ENCODE measurements around the gene TMEM135. TPM values are rescaled to one million over a fixed set of nuclear protein-coding genes. Genes with fewer than 3 reads are reported as not detected.

The TMEM135 gene
- total RNA-seq, 2 experiments from 2014 or later, result 24.7 to 30.0 TPM

GRCh38 chr11:87057749-87058148 lies 20.0 kb downstream of the TMEM135 start:
- CTCF ChIA-PET, result no interaction called here
- Mint-ChIP-seq H3K27me3 (no peaks in the 10 kb centered on the region), H3K4me1 (ENCODE audit: low read depth) (peaks cover 8% of the 10 kb centered on the region), H3K9me3 (no peaks in the 10 kb centered on the region), H3K36me3 (ENCODE audit: low read depth) (peaks cover 15% of the 10 kb centered on the region), H3K27ac (no peak overlapping the region), H3K4me3 (no peak overlapping the region)
- intact Hi-C loops (cut with micrococcal nuclease), result no loop called here
- no peak for TF ChIP-seq CTCF (IDR thresholded peaks at IDR 0.05)
- ATAC-seq (no peak), DNase-seq (no peak)
- POLR2A ChIA-PET, result no interaction called here

DNA sequence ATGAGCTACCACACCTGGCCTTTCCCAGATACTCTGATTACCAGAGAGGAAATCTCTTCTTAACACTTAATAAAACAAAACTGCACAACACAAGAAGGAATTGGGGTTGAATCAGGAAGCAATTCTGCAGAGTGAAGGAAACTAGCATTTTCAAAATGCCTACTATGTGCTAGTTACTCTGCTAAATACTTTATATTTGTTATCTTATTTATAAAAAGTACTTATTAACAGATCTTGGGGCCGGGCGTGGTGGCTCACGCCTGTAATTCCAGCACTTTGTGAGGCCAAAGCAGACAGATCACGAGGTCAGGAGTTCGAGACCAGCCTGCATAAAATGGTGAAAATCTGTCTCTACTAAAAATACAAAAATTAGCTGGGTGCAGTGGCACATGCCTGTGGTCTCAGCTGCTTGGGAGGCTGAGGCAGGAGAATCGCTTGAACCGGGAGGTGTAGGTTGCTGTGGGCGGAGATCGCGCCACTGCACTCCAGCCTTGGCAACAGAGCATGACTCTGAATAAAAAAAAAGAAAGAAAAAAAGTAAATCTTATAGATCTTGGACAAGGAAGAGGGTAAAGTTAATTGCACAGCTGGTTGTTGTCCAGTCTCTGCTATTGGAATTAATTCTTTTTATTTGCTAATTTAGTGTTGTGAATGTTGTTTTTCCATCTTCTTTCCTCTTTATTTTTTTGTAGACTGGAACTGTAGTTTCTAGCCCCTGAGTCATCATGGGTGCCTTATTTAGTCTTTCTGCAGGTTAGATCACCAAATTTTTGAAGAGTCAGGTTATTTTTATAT lies 22.1 kb downstream of the TMEM135 start:
- peaks cover 11% of the 10 kb centered on the region for H3K4me1 Mint-ChIP-seq (ENCODE audit: low read depth)
- no peak for TF ChIP-seq CTCF (IDR thresholded peaks at IDR 0.05)
- intact Hi-C loops (cut with micrococcal nuclease), result no loop called here
- ATAC-seq (no peak), DNase-seq (no peak)
- H3K9me3 Mint-ChIP-seq, result no peaks in the 10 kb centered on the region
- peaks cover 13% of the 10 kb centered on the region for H3K36me3 Mint-ChIP-seq (ENCODE audit: low read depth)
- no peak overlapping the region for H3K27ac Mint-ChIP-seq
- no peak overlapping the region for H3K4me3 Mint-ChIP-seq
- ChIA-PET POLR2A (interaction anchor here (0.6 kb wide), 1 partner anchor 785 kb away, joined by 3 read pairs; no protein-coding TSS in a partner anchor), CTCF (no interaction called here)
- H3K27me3 Mint-ChIP-seq, result no peaks in the 10 kb centered on the region

GRCh38 chr11:87061766-87062165 lies 24.0 kb downstream of the TMEM135 start:
- ATAC-seq (no peak), DNase-seq (no peak)
- Mint-ChIP-seq H3K4me1 (ENCODE audit: low read depth) (peaks cover 19% of the 10 kb centered on the region), H3K36me3 (ENCODE audit: low read depth) (peaks cover 13% of the 10 kb centered on the region), H3K27ac (no peak overlapping the region), H3K4me3 (no peak overlapping the region), H3K9me3 (no peaks in the 10 kb centered on the region), H3K27me3 (no peaks in the 10 kb centered on the region)
- ChIA-PET POLR2A (no interaction called here), CTCF (no interaction called here)
- intact Hi-C loops (cut with micrococcal nuclease), result no loop called here
- TF ChIP-seq CTCF (IDR thresholded peaks at IDR 0.05), result no peak

- no peak overlapping the region for H3K4me3 Mint-ChIP-seq
- ChIA-PET POLR2A (no interaction called here), CTCF (interaction anchor here (0.8 kb wide), 1 partner anchor 34 kb away, joined by 3 read pairs; no protein-coding TSS in a partner anchor)
- no peak for TF ChIP-seq CTCF (IDR thresholded peaks at IDR 0.05)
- intact Hi-C loops (cut with micrococcal nuclease), result no loop called here
- H3K4me1 Mint-ChIP-seq (ENCODE audit: low read depth), result peaks cover 19% of the 10 kb centered on the region
- no peak for ATAC-seq
- H3K9me3 Mint-ChIP-seq, result no peaks in the 10 kb centered on the region
- DNase-seq, result no peak
- no peaks in the 10 kb centered on the region for H3K27me3 Mint-ChIP-seq
- no peak overlapping the region for H3K27ac Mint-ChIP-seq
- peaks cover 9% of the 10 kb centered on the region for H3K36me3 Mint-ChIP-seq (ENCODE audit: low read depth)
Observed at GRCh38 chr11:87063982-87064381, 26.2 kb downstream of the TMEM135 start.

GRCh38 chr11:87072787-87073186 lies 35.1 kb downstream of the TMEM135 start:
- no peak overlapping the region for H3K27ac Mint-ChIP-seq
- intact Hi-C loops (cut with micrococcal nuclease), result no loop called here
- DNase-seq, result no peak
- no peaks in the 10 kb centered on the region for H3K4me1 Mint-ChIP-seq (ENCODE audit: low read depth)
- ATAC-seq, result no peak
- CTCF ChIA-PET, result no interaction called here
- no peaks in the 10 kb centered on the region for H3K9me3 Mint-ChIP-seq
- no peak for TF ChIP-seq CTCF (IDR thresholded peaks at IDR 0.05)
- POLR2A ChIA-PET, result no interaction called here
- peaks cover 30% of the 10 kb centered on the region for H3K36me3 Mint-ChIP-seq (ENCODE audit: low read depth)
- H3K4me3 Mint-ChIP-seq, result no peak overlapping the region
- no peaks in the 10 kb centered on the region for H3K27me3 Mint-ChIP-seq

Measured in activated CD8-positive, alpha-beta T cell treated with anti-CD3 and anti-CD28 coated beads for 36 hours (primary cell).